Glutamatergic neuron (in vitro differentiated cells): ENCODE results near the gene CAMK2D. TPM values are rescaled to one million over a fixed set of nuclear protein-coding genes. Genes with fewer than 3 reads are reported as not detected.

Experiments used
- DNase-seq: peaks from one replicate; pipeline ENCODE4 v3.0.0; 2022
- H3K27ac Mint-ChIP-seq: one replicate; pipeline ENCODE4 v1.8.0; 2020; ENCODE audit warnings: mild to moderate bottlenecking, mixed read lengths, inconsistent platforms; ENCODE audit not compliant: unreplicated experiment
- H3K27me3 Mint-ChIP-seq: one replicate; pipeline ENCODE4 v1.8.0; 2020; ENCODE audit warnings: mild to moderate bottlenecking, moderate library complexity, mixed read lengths, inconsistent platforms; ENCODE audit not compliant: unreplicated experiment
- H3K36me3 Mint-ChIP-seq: one replicate; pipeline ENCODE4 v1.8.0; 2020; ENCODE audit warnings: mild to moderate bottlenecking, mixed read lengths, inconsistent platforms; ENCODE audit not compliant: unreplicated experiment
- H3K4me1 Mint-ChIP-seq: one replicate; pipeline ENCODE4 v1.8.0; 2020; ENCODE audit warnings: mild to moderate bottlenecking, low read depth, mixed read lengths, inconsistent platforms; ENCODE audit not compliant: unreplicated experiment
- H3K4me3 Mint-ChIP-seq: one replicate; pipeline ENCODE4 v1.8.0; 2020; ENCODE audit warnings: mild to moderate bottlenecking, mixed read lengths, inconsistent platforms; ENCODE audit not compliant: unreplicated experiment
- H3K9me3 Mint-ChIP-seq: one replicate; pipeline ENCODE4 v1.8.0; 2020; ENCODE audit warnings: mild to moderate bottlenecking, moderate library complexity, mixed read lengths, inconsistent platforms; ENCODE audit not compliant: unreplicated experiment
- total RNA-seq: library from RNA; stranded (reverse); fragmentation: NEBNext Ultra II Directional; extraction: Animal tissue kit (Norgen Biotek cat#: 25700); gene quantifications from one replicate; pipeline ENCODE4 v1.2.1, GENCODE V29; 2021; ENCODE audit not compliant: unreplicated experiment
- TF ChIP-seq, protein P1 (sequence below): fragments of 200-600 bp; sonication (generic); IDR thresholded peaks from one replicate; pipeline ENCODE4 v1.5.0; 2021; ENCODE audit not compliant: partially characterized antibody, unreplicated experiment

The CAMK2D gene
- total RNA-seq, 1 donor from 2014 or later: 24.8 TPM

GRCh38 chr4:113739197-113739596, 22.3 kb downstream of the CAMK2D start:
- Mint-ChIP-seq H3K36me3 (no peaks in the 10 kb centered on the region), H3K27me3 (no peaks in the 10 kb centered on the region), H3K4me1 (peaks cover 4% of the 10 kb centered on the region), H3K4me3 (no peak overlapping the region), H3K9me3 (no peaks in the 10 kb centered on the region), H3K27ac (no peak overlapping the region)
- TF ChIP-seq, protein P1, sequence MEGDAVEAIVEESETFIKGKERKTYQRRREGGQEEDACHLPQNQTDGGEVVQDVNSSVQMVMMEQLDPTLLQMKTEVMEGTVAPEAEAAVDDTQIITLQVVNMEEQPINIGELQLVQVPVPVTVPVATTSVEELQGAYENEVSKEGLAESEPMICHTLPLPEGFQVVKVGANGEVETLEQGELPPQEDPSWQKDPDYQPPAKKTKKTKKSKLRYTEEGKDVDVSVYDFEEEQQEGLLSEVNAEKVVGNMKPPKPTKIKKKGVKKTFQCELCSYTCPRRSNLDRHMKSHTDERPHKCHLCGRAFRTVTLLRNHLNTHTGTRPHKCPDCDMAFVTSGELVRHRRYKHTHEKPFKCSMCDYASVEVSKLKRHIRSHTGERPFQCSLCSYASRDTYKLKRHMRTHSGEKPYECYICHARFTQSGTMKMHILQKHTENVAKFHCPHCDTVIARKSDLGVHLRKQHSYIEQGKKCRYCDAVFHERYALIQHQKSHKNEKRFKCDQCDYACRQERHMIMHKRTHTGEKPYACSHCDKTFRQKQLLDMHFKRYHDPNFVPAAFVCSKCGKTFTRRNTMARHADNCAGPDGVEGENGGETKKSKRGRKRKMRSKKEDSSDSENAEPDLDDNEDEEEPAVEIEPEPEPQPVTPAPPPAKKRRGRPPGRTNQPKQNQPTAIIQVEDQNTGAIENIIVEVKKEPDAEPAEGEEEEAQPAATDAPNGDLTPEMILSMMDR: no peak
- DNase-seq: no peak

DNA sequence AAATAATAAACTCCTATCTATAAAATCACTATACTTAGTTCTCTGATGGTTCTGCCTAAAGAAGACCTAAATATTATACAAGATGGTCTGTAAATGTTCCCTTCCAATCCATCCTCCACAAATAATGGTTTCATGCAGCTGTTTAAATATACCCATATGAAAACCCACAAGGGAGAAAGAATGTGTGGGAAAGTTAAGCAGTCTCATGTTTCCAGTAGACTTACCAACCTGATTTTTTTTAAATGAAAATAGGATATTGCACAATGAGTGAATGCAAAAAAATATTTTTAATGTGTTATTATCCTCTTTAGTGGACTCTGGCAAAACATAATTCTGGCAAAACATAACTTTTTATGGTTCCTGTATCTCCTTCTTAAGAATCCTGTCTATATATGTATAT, 23.3 kb downstream of the CAMK2D start:
- H3K9me3 Mint-ChIP-seq: no peaks in the 10 kb centered on the region
- no peak for DNase-seq
- H3K27me3 Mint-ChIP-seq: no peaks in the 10 kb centered on the region
- no peaks in the 10 kb centered on the region for H3K36me3 Mint-ChIP-seq
- peaks cover 4% of the 10 kb centered on the region for H3K4me1 Mint-ChIP-seq
- H3K27ac Mint-ChIP-seq: no peak overlapping the region
- TF ChIP-seq, protein P1: no peak
- H3K4me3 Mint-ChIP-seq: no peak overlapping the region

- Mint-ChIP-seq H3K9me3 (no peaks in the 10 kb centered on the region), H3K27me3 (no peaks in the 10 kb centered on the region), H3K27ac (no peak overlapping the region), H3K4me1 (peaks cover 6% of the 10 kb centered on the region), H3K4me3 (no peak overlapping the region), H3K36me3 (no peaks in the 10 kb centered on the region)
- TF ChIP-seq, protein P1: no peak
- no peak for DNase-seq
Measured at GRCh38 chr4:113733685-113734084, 27.9 kb downstream of the CAMK2D start.

GRCh38 chr4:113732967-113733527, 28.5 kb downstream of the CAMK2D start:
- Mint-ChIP-seq H3K4me3 (no peak overlapping the region), H3K36me3 (no peaks in the 10 kb centered on the region), H3K4me1 (peaks cover 6% of the 10 kb centered on the region), H3K27me3 (no peaks in the 10 kb centered on the region), H3K27ac (no peak overlapping the region), H3K9me3 (no peaks in the 10 kb centered on the region)
- no peak for DNase-seq
- TF ChIP-seq, protein P1: no peak

GRCh38 chr4:113730467-113731216, 30.9 kb downstream of the CAMK2D start:
- H3K9me3 Mint-ChIP-seq: no peaks in the 10 kb centered on the region
- no peaks in the 10 kb centered on the region for H3K27me3 Mint-ChIP-seq
- no peak overlapping the region for H3K27ac Mint-ChIP-seq
- H3K36me3 Mint-ChIP-seq: no peaks in the 10 kb centered on the region
- peaks cover 2% of the 10 kb centered on the region for H3K4me1 Mint-ChIP-seq
- DNase-seq: no peak
- TF ChIP-seq, protein P1: no peak
- H3K4me3 Mint-ChIP-seq: no peak overlapping the region
